IMR-90 (cell line): ENCODE measurements around the gene ROR2. TPM values are rescaled to one million over a fixed set of nuclear protein-coding genes. Genes with fewer than 3 reads are reported as not detected.

Experiments used
- ATAC-seq: fragments of 200-7000 bp; cut with Tn5 transposase; 2 replicates; pipeline ENCODE4 v1.9.1; 2020; ENCODE audit warnings: low read depth, mild to moderate bottlenecking, moderate library complexity
- BruUV-seq: library from RNA; stranded (reverse); fragments of 400-500 nt; replicated peaks from 2 replicates; lab custom pipeline; 2021; lab: Mats Ljungman, UMichigan
- CTCF ChIA-PET: fragments of 300-600 bp; formaldehyde crosslinking; extraction: SDS; loops from one replicate; lab custom pipeline; 2021; ENCODE audit warnings: antibody characterized with exemption; lab: Yijun Ruan, JAX
- POLR2A ChIA-PET: fragments of 300-600 bp; sonication (Branson Sonifier 250); formaldehyde crosslinking; loops from one replicate; lab custom pipeline; 2022; ENCODE audit warnings: antibody characterized with exemption; ENCODE audit not compliant: unreplicated experiment; lab: Charles Lee
- DNase-seq: peaks from one replicate; pipeline ENCODE4 v3.0.0; 2013
- H2AFZ ChIP-seq: replicated peaks from 2 replicates; pipeline ENCODE3; 2013; ENCODE audit warnings: low read length, mild to moderate bottlenecking; ENCODE audit not compliant: poor library complexity
- H2AK5ac ChIP-seq: 2 replicates; pipeline ENCODE4 v1.6.1; 2013; ENCODE audit warnings: low read depth, low read length, inconsistent platforms
- H2AK9ac ChIP-seq: replicated peaks from 2 replicates; pipeline ENCODE3; 2013; ENCODE audit warnings: mild to moderate bottlenecking, low read depth, low read length, moderate library complexity; ENCODE audit not compliant: poor library complexity
- H2BK120ac ChIP-seq: 2 replicates; pipeline ENCODE4 v1.6.1; 2013; ENCODE audit warnings: low read depth, low read length, inconsistent platforms
- H2BK15ac ChIP-seq: 3 replicates; pipeline ENCODE4 v1.6.1; 2013; ENCODE audit warnings: low read depth, low read length, inconsistent platforms
- H2BK20ac ChIP-seq: 2 replicates; pipeline ENCODE4 v1.6.1; 2013; ENCODE audit warnings: low read depth, mild to moderate bottlenecking, inconsistent platforms, low read length, moderate library complexity
- H2BK5ac ChIP-seq: 2 replicates; pipeline ENCODE4 v1.6.1; 2013; ENCODE audit warnings: mild to moderate bottlenecking, low read depth, low read length, inconsistent platforms; ENCODE audit not compliant: poor library complexity, severe bottlenecking
- H3K14ac ChIP-seq: replicated peaks from 2 replicates; pipeline ENCODE4 v1.6.1; 2013; ENCODE audit warnings: low read depth, low read length, inconsistent platforms
- H3K18ac ChIP-seq: 2 replicates; pipeline ENCODE4 v1.6.1; 2013; ENCODE audit warnings: low read depth, low read length, control low read depth
- H3K23ac ChIP-seq: 2 replicates; pipeline ENCODE4 v1.6.1; 2013; ENCODE audit warnings: low read depth, low read length, inconsistent platforms
- H3K27ac ChIP-seq: 2 replicates; pipeline ENCODE4 v1.5.1; 2013; ENCODE audit warnings: mild to moderate bottlenecking, control low read depth, low read length; ENCODE audit not compliant: insufficient read depth
- H3K27me3 ChIP-seq: 2 replicates; pipeline ENCODE4 v1.6.1; 2013; ENCODE audit warnings: low read length; ENCODE audit not compliant: control insufficient read depth, insufficient read depth
- H3K36me3 ChIP-seq: 2 replicates; pipeline ENCODE4 v1.6.1; 2013; ENCODE audit warnings: low read length, mixed read lengths; ENCODE audit not compliant: control insufficient read depth, insufficient read depth
- H3K4ac ChIP-seq: 2 replicates; pipeline ENCODE4 v1.6.1; 2013; ENCODE audit warnings: low read depth, low read length, inconsistent platforms
- H3K4me1 ChIP-seq: 2 replicates; pipeline ENCODE4 v1.6.1; 2013; ENCODE audit warnings: low read length, mixed read lengths; ENCODE audit not compliant: control insufficient read depth, insufficient read depth
- H3K4me2 ChIP-seq: 2 replicates; pipeline ENCODE4 v1.6.1; 2013; ENCODE audit warnings: low read depth, mild to moderate bottlenecking, control low read depth, low read length, moderate library complexity
- H3K4me3 ChIP-seq: 2 replicates; pipeline ENCODE4 v1.5.1; 2013; ENCODE audit warnings: low read depth, mild to moderate bottlenecking, control low read depth, low read length, moderate library complexity; ENCODE audit not compliant: insufficient read depth
- H3K56ac ChIP-seq: 2 replicates; pipeline ENCODE4 v1.6.1; 2013; ENCODE audit warnings: low read length, inconsistent platforms; ENCODE audit not compliant: insufficient read depth; ENCODE audit errors: extremely low read depth
- H3K79me1 ChIP-seq, 2 experiments: 2 replicates each; pipeline ENCODE4 v1.6.1; 2013; ENCODE audit warnings: low read length in 2 of 2, inconsistent platforms in 1 of 2, low read depth in 1 of 2
- H3K9ac ChIP-seq: 2 replicates; pipeline ENCODE4 v1.6.1; 2013; ENCODE audit warnings: low read depth, low read length, control low read depth
- H3K9me1 ChIP-seq: 2 replicates; pipeline ENCODE4 v1.6.1; 2013; ENCODE audit warnings: low read length, inconsistent platforms; ENCODE audit not compliant: insufficient read depth
- H3K9me3 ChIP-seq: 2 replicates; pipeline ENCODE4 v1.6.1; 2013; ENCODE audit warnings: low read length; ENCODE audit not compliant: control insufficient read depth, insufficient read depth
- H4K20me1 ChIP-seq: 2 replicates; pipeline ENCODE4 v1.6.1; 2013; ENCODE audit warnings: low read length, inconsistent platforms; ENCODE audit not compliant: insufficient read depth
- H4K5ac ChIP-seq: 2 replicates; pipeline ENCODE4 v1.6.1; 2013; ENCODE audit warnings: mild to moderate bottlenecking, low read depth, low read length, control low read depth
- H4K8ac ChIP-seq, 2 experiments: 2 replicates each; pipeline ENCODE4 v1.6.1; 2013; ENCODE audit warnings: low read depth in 2 of 2, low read length in 2 of 2, control low read depth in 1 of 2, inconsistent platforms in 1 of 2
- H4K91ac ChIP-seq: 2 replicates; pipeline ENCODE4 v1.6.1; 2013; ENCODE audit warnings: low read depth, low read length, inconsistent platforms; ENCODE audit not compliant: insufficient read depth
- BHLHE40 ChIP-seq: fragments of 150-350 bp; IDR thresholded peaks from 2 replicates; pipeline ENCODE4 v1.6.1; 2016; ENCODE audit warnings: mild to moderate bottlenecking, low read depth, low read length
- CEBPB ChIP-seq: IDR thresholded peaks from 2 replicates; pipeline ENCODE4 v1.6.1; 2012; ENCODE audit warnings: low read depth, low read length, improper control_type of control experiment
- FOS ChIP-seq: fragments of 150-350 bp; IDR thresholded peaks from 2 replicates; pipeline ENCODE4 v1.6.1; 2016; ENCODE audit warnings: low read depth, low read length
- MAFK ChIP-seq: IDR thresholded peaks from 2 replicates; pipeline ENCODE4 v1.6.1; 2012; ENCODE audit warnings: low read depth, low read length, improper control_type of control experiment
- MAZ ChIP-seq: IDR thresholded peaks from 2 replicates; pipeline ENCODE4 v1.6.1; 2012; ENCODE audit warnings: low read depth, mild to moderate bottlenecking, low read length, improper control_type of control experiment, moderate library complexity, borderline replicate concordance
- MXI1 ChIP-seq: IDR thresholded peaks from 2 replicates; pipeline ENCODE4 v1.6.1; 2012; ENCODE audit warnings: low read depth, mild to moderate bottlenecking, low read length, moderate library complexity, borderline replicate concordance
- NFE2L2 ChIP-seq: fragments of 150-350 bp; IDR thresholded peaks from 2 replicates; pipeline ENCODE4 v1.6.1; 2016; ENCODE audit warnings: low read depth, mild to moderate bottlenecking, low read length
- POLR2A ChIP-seq: IDR thresholded peaks from 2 replicates; pipeline ENCODE4 v1.6.1; 2012; ENCODE audit warnings: mild to moderate bottlenecking, low read depth, low read length
- RAD21 ChIP-seq: IDR thresholded peaks from 2 replicates; pipeline ENCODE4 v1.6.1; 2012; ENCODE audit warnings: low read length, improper control_type of control experiment
- RCOR1 ChIP-seq: IDR thresholded peaks from 2 replicates; pipeline ENCODE4 v1.6.1; 2012; ENCODE audit warnings: mild to moderate bottlenecking, low read length, improper control_type of control experiment; ENCODE audit not compliant: insufficient replicate concordance
- RFX5 ChIP-seq: IDR thresholded peaks from 2 replicates; pipeline ENCODE4 v1.8.0; 2012; ENCODE audit warnings: low read depth, mild to moderate bottlenecking, low read length, moderate library complexity
- SMC3 ChIP-seq: fragments of 150-350 bp; IDR thresholded peaks from 2 replicates; pipeline ENCODE4 v1.6.1; 2016; ENCODE audit warnings: low read depth, mild to moderate bottlenecking, antibody characterized with exemption, low read length, moderate library complexity
- WGBS, 2 experiments: methylation state at CpG; one replicate each; pipeline versions ENCODE4 v1.1.5 to v1.1.7; 2013; ENCODE audit warnings: missing lambda C conversion rate in 2 of 2; ENCODE audit not compliant: insufficient read length in 1 of 2; ENCODE audit errors: extremely low coverage in 2 of 2; 5-methylcytosine and 5-hydroxymethylcytosine counted together
- dilution Hi-C: fragments of 300-500 bp; cut with HindIII; formaldehyde crosslinking; loops from one replicate; pipeline ENCODE4 v1.14.3; 2018; ENCODE audit warnings: low sequenced_read_pairs; ENCODE audit not compliant: unreplicated experiment
- in situ Hi-C: fragments of 300-500 bp; cut with MboI; formaldehyde crosslinking; loops from 3 replicates; pipeline ENCODE4 v1.14.3; 2019; ENCODE audit warnings: low sequenced_read_pairs, inconsistent platforms, mixed read lengths
- intact Hi-C: fragments of 100-400 bp; cut with micrococcal nuclease; formaldehyde crosslinking; loops from 2 replicates; pipeline ENCODE4 v1.10.0; 2022
- polyA plus RNA-seq, 3 experiments: library from polyadenylated mRNA; depleted of rRNA; stranded (reverse); fragments of >200 nt; gene quantifications; 2 replicates each; pipeline ENCODE4 v1.2.3, GENCODE V29; 2012; ENCODE audit warnings: low replicate concordance in 1 of 3
- total RNA-seq: library from RNA; depleted of rRNA; stranded (reverse); fragments of >200 nt; gene quantifications from 2 replicates; pipeline ENCODE4 v1.2.3, GENCODE V29; 2012
- TF ChIP-seq, protein P1 (sequence below): fragments of 150-350 bp; IDR thresholded peaks from 2 replicates; pipeline ENCODE4 v1.6.1; 2016; ENCODE audit warnings: low read depth, mild to moderate bottlenecking, low read length, moderate library complexity, borderline replicate concordance
- TF ChIP-seq, protein P2 (sequence below): fragments of 150-350 bp; IDR thresholded peaks from 2 replicates; pipeline ENCODE4 v1.6.1; 2017; ENCODE audit warnings: mild to moderate bottlenecking, antibody characterized with exemption, low read length, low read depth
- TF ChIP-seq, protein P3 (sequence below): conservative IDR thresholded peaks from 2 replicates; pipeline ENCODE4 v1.5.1; 2012; ENCODE audit warnings: mild to moderate bottlenecking, low read depth, low read length, improper control_type of control experiment

ROR2 gene
- total and polyA plus RNA-seq, 2 of the 4 experiments (the other 2 are of a cell fraction), result 2.3 to 4.8 TPM

DNA sequence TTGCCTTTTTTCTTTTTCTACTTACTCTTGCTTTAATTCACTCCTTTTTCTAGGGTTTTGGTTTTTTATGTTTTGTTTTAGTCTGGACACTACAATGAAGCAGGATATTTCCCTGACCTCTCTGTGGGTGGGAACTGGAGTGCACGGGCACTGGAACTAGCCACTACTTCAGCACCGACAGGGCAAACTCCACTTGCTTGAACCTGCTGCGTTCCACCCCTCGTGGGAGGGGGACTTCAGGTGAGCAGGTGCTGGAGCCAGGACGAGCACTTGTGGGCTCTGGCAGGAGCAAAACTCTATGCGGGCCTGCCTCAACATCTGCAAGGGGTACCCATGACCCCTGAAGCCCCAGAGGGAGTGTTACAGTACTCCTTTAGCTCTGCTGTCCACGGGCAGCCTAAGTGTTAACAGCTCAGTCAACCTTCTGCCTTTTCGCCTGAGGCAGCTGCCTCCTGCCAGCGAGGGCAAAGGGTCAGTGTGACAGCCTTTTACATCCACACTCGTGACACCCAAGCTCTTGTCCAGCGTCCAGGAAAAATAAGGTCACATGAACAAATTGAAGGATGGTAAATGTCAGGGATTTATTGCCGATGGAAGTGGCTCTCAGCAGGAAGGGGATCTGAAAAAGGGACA lies 382.3 kb downstream of the ROR2 start:
- Histone ChIP-seq H3K56ac (no peak overlapping the region), H3K4me3 (no peak overlapping the region), H3K9me3 (peaks cover 12% of the 10 kb centered on the region), H3K9ac (no peak overlapping the region), H3K23ac (no peak overlapping the region), H3K4me1 (no peaks in the 10 kb centered on the region), H2AK5ac (no peak overlapping the region), H2BK5ac (no peak overlapping the region), H2AFZ (no peak overlapping the region), H4K8ac (no peak overlapping the region), H3K27me3 (peaks cover 10% of the 10 kb centered on the region; the same call in 1 of the 2 replicates), H3K4ac (no peak overlapping the region), H2BK15ac (no peak overlapping the region), H3K79me1 (no peaks in the 10 kb centered on the region), H2BK20ac (no peak overlapping the region), H3K9me1 (no peaks in the 10 kb centered on the region), H3K18ac (no peak overlapping the region), H2AK9ac (no peak overlapping the region), H3K14ac (no peak overlapping the region), H4K20me1 (no peaks in the 10 kb centered on the region), H3K27ac (no peak overlapping the region), H3K4me2 (no peak overlapping the region), H4K5ac (no peak overlapping the region), H3K36me3 (no peaks in the 10 kb centered on the region), H4K91ac (no peak overlapping the region), H2BK120ac (no peak overlapping the region)
- BruUV-seq, result no TSS peak
- intact Hi-C loops (loop anchor here (10.0 kb wide), 1 partner anchor 653 kb away; no protein-coding TSS in a partner anchor), dilution Hi-C loops (no loop called here), in situ Hi-C loops (no loop called here)
- CTCF ChIA-PET, result no interaction called here
- POLR2A ChIA-PET, result interaction anchor here (0.6 kb wide), 1 partner anchor 58 kb away, joined by 4 read pairs; no protein-coding TSS in a partner anchor
- ATAC-seq (no peak), DNase-seq (no peak)
- no peak for TF ChIP-seq NFE2L2
- TF ChIP-seq MXI1, result no peak
- TF ChIP-seq RFX5, result no peak
- no peak for TF ChIP-seq RAD21
- no peak for TF ChIP-seq BHLHE40
- TF ChIP-seq FOS, result no peak
- TF ChIP-seq MAFK, result no peak
- TF ChIP-seq CEBPB, result no peak
- no peak for TF ChIP-seq MAZ
- TF ChIP-seq, protein P1, sequence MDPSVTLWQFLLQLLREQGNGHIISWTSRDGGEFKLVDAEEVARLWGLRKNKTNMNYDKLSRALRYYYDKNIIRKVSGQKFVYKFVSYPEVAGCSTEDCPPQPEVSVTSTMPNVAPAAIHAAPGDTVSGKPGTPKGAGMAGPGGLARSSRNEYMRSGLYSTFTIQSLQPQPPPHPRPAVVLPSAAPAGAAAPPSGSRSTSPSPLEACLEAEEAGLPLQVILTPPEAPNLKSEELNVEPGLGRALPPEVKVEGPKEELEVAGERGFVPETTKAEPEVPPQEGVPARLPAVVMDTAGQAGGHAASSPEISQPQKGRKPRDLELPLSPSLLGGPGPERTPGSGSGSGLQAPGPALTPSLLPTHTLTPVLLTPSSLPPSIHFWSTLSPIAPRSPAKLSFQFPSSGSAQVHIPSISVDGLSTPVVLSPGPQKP, result no peak
- TF ChIP-seq POLR2A, result no peak
- TF ChIP-seq, protein P2, sequence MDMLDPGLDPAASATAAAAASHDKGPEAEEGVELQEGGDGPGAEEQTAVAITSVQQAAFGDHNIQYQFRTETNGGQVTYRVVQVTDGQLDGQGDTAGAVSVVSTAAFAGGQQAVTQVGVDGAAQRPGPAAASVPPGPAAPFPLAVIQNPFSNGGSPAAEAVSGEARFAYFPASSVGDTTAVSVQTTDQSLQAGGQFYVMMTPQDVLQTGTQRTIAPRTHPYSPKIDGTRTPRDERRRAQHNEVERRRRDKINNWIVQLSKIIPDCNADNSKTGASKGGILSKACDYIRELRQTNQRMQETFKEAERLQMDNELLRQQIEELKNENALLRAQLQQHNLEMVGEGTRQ, result no peak
- TF ChIP-seq RCOR1, result no peak
- TF ChIP-seq, protein P3, sequence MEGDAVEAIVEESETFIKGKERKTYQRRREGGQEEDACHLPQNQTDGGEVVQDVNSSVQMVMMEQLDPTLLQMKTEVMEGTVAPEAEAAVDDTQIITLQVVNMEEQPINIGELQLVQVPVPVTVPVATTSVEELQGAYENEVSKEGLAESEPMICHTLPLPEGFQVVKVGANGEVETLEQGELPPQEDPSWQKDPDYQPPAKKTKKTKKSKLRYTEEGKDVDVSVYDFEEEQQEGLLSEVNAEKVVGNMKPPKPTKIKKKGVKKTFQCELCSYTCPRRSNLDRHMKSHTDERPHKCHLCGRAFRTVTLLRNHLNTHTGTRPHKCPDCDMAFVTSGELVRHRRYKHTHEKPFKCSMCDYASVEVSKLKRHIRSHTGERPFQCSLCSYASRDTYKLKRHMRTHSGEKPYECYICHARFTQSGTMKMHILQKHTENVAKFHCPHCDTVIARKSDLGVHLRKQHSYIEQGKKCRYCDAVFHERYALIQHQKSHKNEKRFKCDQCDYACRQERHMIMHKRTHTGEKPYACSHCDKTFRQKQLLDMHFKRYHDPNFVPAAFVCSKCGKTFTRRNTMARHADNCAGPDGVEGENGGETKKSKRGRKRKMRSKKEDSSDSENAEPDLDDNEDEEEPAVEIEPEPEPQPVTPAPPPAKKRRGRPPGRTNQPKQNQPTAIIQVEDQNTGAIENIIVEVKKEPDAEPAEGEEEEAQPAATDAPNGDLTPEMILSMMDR, result no peak
- TF ChIP-seq SMC3, result no peak
- 81% methylated on average over 4 of the region's 12 CpGs; no CpG with 5 or more reads in 1 of the 2 experiments for WGBS, 2 experiments
